Stimulated activated CD8-positive, alpha-beta memory T cell treated with anti-CD3 and anti-CD28 coated beads, Interleukin-4, amount 100 ng/mL, for 1 hour (primary cell): ENCODE measurements around the gene TTC8.
"Not testable (repeated sequence)": the region's sequence is repeated elsewhere in the genome, so short reads cannot be mapped to it uniquely, and the experiment has no call there.

ENCODE experiments used
- DNase-seq, 2 donors: peaks; one replicate each; pipeline ENCODE4 v3.0.0-alpha.2; 2020; ENCODE audit warnings: low read depth in 2 of 2, low spot score in 1 of 2

The TTC8 gene

GRCh38 chr14:88823968-88824313, 510 bp upstream of the TTC8 start:
- DNase-seq, result no peak

- no peak for DNase-seq
Observed at GRCh38 chr14:88825078-88825458, 617 bp downstream of the TTC8 start.

GRCh38 chr14:88825503-88825902, 1.1 kb downstream of the TTC8 start:
- no peak for DNase-seq

DNA sequence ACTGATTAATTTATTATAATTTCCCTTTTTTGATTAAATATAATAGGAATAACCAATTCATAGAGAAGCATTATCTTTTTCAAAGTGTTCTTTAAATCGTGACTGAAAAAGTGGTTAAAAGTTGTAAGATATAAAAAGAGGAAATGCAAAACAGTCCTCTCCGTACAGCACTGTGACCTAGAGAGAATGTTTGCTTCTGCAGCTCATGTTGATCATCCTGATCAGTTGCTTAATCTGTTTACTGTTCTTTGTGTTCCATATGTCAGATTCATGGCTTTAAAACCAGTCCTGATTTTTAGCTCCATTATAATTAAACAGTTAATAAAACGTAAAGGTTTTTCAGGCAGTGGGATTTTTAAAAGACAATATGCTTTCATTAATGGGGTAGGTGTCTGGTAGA, 4.7 kb downstream of the TTC8 start:
- DNase-seq, result no peak

DNA sequence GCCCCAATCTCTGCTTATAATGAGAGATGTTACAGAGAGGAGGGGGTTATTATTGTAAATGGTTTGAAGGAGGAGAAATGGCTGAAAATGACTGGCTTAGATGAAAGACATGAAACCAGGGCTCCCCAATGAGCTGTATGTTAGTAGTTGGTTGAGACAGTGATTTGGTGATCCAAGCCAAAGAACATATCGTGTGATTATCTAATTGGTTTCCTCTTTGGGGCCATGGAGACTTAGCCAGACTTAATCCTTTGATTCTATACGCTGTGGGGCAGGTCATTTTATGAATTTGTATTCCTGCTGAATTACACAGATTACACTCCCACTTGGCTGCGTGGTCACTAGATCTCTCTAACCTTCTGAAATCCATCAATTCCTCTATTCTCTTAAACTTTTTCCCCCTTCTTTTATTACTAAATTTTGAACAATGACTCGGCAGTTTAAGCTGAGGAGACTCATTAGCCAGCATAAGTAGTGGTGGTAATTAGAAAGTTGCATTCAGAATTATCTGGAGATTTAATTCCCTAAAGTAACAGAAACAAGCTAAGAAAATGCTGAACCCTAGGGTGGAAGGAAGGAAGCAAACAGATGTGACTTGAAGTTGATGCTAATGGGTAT, 5.3 kb downstream of the TTC8 start:
- DNase-seq, result no peak

- DNase-seq, result no peak
Observed at GRCh38 chr14:88831284-88831683, 6.8 kb downstream of the TTC8 start.

DNA sequence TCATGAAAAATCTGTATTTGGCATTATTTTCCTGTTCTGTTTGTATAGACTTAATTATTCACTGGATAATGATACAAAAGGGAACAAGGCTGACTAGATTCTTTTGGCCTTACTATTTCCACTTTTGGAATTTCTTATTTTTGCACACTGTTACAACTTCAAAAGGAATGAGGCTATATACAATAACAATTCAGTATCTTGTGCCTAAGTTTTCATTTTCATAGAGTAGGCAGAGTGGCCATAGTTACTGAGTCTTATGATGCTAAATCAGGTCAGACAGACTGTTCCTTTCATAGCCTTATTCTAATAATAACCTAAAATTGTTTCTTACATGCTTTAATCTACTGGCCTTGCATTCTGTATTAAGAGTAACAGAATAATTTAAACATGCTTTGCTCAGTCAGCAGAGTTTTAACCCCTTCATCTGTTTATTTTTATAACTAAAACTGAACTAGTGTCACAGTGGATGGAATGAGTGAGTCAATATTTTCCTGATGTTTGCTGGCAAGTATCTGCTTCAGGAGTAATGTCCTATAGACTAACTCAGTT, 10.5 kb downstream of the TTC8 start:
- DNase-seq, result no peak

DNA sequence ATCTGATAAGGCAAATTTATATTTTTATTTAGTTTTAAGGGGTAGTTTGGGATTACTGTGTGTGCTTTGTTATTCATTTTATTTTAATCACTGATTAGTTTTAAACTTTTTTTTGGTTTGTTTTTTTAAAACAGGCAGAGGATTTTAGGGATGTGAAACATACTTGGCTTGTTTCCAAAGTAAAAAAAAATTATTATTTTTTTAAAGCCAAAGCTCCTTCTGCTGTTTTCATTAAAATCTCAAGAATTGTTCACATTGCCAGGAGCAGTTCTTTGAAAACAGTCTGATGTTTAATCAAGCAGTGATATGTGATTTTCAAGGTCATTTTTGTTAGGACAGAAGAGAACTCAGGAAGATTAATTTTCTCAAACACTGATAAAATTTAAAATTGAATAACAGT, 11.2 kb downstream of the TTC8 start:
- DNase-seq, result no peak

DNA sequence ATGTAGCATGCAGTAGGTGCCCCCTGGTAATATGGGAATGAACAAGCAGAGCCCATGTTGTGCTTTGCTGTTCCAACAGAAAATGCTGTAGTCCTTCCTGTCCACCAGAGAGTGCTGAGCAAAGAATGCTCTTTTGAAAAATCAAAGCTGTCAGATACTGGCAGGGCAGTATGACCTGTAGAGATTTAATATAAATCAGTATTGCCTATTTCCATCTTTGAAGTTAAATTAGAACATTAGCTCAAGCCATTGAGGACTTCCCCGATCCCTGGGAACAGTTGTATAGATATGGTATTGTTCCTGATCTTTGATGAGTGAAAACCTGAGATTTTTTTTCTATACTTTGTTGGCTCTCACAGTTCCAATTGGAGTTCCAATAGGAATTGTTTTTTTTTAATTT, 13.0 kb downstream of the TTC8 start:
- no peak for DNase-seq

DNA sequence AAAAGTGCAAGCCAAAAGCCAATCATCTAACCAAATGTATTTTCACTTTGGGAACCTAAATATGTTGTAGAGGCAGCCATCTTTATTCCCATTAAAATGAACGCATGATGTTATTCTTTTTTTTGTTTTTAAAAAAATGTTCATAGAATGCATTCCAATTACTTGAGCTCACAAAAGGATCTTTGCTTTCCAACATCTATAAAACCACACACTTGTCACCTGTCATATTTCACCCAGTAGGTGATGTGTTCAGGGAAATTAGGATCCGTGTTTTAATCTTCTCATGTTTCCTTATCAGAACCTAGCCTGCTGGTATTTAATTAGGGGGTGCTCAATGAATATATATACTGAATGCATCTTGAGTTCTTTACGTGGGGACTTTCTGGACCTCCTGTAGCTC, 13.6 kb downstream of the TTC8 start:
- no peak for DNase-seq

DNA sequence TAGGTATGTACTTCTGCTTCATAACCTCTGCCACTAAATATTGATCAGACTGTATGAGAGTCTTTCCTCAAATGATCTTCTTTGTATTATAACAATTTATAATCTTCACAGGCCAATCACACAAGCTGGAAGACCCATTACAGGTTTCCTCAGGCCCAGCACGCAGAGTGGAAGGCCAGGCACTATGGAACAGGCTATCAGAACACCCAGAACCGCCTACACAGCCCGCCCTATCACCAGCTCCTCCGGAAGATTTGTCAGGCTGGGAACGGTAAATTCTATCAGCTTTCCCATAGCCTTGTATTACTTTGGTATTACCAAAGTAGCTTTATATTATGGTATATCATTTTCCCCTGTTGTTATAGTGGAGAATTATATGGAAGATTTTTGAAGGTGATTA, 16.5 kb downstream of the TTC8 start:
- no peak for DNase-seq

DNA sequence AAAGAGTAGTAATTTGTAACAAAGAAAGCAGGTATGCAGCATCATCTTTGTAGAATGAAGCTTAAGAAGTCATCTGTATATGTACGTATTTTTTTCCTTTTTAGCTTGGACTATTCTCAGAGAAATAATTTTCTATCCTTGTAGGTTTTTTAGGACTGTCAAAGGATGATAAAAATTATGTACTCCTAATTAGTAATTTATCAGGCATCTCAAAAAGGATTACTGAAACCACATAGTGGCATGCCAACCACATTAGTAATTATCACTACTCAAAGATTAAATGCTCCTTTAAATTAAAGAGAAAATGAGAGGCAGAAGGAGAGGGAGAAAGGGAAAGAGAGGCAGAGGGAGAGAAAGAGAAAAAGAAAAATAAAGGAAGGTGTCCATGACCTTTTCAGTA, 17.3 kb downstream of the TTC8 start:
- DNase-seq, result no peak

- DNase-seq, result no peak
Observed at GRCh38 chr14:88842414-88842813, 18.0 kb downstream of the TTC8 start.

DNA sequence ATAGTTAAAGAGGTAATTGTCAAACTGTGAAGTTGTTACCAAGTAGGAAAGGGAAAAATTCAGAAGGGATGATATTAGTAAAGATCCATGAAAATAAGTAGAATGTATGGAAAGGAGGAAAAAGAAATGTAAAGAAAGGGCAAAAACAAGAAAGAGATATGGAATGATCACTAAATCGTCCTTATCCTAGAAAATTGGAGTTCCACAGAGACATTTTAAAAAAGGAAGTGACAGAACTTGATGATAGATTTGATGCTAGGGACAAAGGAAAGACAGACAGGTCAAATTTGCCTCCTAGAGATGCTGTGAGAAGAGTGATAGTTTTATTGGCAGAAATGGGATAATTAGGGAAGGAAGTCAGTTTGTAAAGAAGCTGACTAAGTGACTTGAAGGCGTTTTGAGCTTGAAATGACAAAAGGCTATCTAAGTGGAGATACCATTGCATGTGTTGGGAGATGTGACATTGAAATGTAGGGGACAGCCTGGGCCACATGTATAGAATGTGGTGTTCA, 20.6 kb downstream of the TTC8 start:
- DNase-seq, result no peak

DNA sequence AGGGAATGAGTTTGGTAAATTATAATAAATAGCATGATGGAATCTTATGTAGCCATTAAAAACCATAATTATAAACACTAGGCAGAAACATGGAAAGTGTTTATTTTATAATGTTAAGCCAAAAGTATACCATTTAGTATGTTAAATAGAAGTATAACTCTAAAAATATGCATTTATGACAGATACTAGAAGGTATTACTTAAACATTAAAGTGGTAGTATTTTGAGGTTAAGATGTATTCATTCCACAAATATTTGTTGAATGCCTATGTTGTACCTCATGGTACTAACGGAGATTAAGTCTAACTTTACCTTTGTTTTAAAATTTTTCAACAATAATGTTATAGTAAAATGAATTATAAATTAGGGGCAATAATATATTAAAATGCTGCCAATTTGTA, 24.1 kb downstream of the TTC8 start:
- DNase-seq, result no peak

DNA sequence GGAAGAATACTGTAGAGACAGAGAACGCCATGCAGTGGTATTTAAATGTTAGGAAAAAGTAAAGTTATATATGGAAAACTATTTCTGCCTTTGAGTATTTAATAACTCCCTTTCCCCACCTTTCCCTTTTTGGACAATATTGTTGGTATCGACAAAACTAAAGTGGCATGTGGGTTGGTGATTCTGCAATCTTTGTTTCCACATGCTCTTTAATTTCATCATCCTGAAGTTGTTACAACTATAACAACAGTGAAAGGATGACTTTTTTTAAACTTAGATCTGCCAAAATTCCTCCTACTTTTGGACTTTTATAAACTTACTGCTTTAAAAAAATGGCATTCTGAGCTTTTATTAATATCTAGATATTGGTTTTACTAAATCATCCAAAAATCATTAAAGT, 25.3 kb downstream of the TTC8 start:
- no peak for DNase-seq

GRCh38 chr14:88851587-88851986, 27.1 kb downstream of the TTC8 start:
- no peak for DNase-seq

GRCh38 chr14:88852632-88853031, 28.2 kb downstream of the TTC8 start:
- DNase-seq, result no peak

GRCh38 chr14:88853129-88853528, 28.7 kb downstream of the TTC8 start:
- DNase-seq, result no peak

DNA sequence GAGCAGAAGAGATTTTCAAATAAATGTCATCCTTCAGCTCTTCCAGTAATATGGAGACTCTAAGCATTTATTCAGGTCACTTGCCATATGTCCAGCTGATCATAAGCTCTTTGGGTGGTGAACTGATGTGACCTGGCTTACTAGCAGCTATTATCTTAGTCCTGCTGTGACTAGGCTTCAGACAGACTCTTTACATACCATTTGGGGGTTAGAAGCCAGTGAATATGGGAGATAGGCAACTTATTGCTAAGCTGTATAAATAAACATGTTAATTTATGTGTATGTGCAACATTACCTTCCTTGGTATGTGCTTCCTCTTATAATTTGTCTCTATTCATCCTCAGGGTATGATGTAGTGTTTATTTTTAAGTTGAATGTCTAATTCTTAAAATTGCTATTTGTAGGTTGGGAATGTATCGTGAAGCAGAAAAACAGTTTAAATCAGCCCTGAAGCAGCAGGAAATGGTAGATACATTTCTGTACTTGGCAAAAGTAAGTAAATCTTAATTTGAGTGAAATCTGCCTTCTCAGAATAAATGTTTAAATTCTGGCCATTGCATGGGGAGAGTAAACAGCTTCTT, 32.4 kb downstream of the TTC8 start:
- no peak for DNase-seq

GRCh38 chr14:88857861-88858260, 33.4 kb downstream of the TTC8 start:
- DNase-seq, result not testable (repeated sequence)

DNA sequence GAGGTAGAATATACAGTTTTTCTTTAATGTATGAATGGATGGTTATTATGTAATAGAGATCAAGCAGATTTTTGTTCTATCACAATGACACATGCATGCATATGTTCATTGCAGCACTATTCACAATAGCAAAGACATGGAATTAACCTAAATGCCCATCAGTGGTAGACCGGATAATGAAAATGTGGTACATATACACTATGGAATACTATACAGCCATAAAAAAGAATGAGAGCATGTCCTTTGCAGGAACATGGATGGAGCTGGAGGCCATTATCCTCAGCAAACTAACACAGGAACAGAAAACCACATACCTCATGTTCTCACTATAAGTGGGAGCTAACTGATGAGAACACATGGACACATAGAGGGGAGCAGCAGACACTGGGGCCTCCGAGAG, 34.7 kb downstream of the TTC8 start:
- DNase-seq, result not testable (repeated sequence)

GRCh38 chr14:88863167-88863566, 38.7 kb downstream of the TTC8 start:
- DNase-seq, result no peak
